HS-5 (cell line): ENCODE results near the gene KRT9.
"Not testable (repeated sequence)": the region's sequence is repeated elsewhere in the genome, so short reads cannot be mapped to it uniquely, and the experiment has no call there.

ENCODE experiments used
- DNase-seq: peaks from one replicate; pipeline ENCODE4 v3.0.0-alpha.2; 2012; ENCODE audit warnings: low read depth

The KRT9 gene

DNA sequence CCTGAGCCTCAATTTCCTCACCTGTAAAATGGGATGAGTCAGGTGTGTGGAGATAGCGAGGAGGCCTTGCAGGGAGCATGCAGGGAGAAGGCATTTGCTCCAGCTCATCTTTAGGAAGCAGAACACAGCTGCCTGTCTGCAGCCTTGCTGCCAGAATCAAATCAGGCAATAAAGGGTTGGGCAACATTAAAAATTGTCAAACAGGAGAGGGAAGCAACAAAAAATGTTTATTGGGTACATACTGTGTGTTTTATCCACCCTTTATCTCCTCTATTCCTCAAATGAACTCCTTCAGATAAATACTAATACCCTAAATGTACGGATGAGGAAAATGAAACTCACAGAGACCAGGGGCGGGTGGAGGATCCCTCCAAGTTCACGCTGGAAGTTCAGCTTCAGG is 28.5 kb upstream of the KRT9 start:
- DNase-seq, result no peak

DNA sequence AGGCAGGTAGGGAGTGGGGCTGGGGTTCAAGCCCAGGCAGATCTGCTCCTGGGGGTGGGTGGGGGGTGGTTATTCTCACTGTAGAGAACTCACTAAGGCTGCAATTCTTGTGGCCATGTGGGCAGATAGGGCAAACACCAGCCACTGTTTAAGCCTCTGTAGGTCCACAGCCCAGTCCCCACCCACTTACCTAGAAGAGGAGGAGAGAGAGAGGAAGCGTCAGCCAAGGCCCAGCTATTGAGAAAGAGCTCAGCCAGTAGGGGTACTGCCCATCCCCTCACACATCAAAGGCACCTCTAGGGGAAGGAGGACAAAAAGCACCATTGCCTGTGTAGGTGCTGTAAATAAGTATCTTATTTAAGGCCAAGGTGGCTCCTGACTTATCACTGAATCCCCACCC is 27.8 kb upstream of the KRT9 start:
- DNase-seq, result no peak

DNA sequence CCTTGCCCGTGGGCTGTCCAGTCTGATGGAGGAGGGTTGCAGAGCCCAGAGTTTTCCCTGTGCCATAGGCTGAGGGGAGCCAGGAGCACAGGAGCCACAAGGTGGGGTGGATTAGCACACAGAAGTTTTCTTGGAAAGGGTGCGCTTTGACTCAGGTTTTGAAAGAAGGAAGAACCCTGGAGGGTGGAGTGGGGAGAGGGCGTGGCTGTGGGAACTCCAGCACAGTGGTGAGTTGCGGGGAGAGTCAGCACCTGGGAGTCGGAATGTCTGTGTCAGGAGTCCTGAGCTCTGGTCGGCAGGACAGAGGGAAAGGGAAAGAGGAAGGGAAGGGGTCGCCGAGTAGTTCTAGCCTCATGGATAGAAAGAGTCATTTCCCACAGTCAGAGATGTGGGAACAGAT is 23.7 kb upstream of the KRT9 start:
- no peak for DNase-seq

DNA sequence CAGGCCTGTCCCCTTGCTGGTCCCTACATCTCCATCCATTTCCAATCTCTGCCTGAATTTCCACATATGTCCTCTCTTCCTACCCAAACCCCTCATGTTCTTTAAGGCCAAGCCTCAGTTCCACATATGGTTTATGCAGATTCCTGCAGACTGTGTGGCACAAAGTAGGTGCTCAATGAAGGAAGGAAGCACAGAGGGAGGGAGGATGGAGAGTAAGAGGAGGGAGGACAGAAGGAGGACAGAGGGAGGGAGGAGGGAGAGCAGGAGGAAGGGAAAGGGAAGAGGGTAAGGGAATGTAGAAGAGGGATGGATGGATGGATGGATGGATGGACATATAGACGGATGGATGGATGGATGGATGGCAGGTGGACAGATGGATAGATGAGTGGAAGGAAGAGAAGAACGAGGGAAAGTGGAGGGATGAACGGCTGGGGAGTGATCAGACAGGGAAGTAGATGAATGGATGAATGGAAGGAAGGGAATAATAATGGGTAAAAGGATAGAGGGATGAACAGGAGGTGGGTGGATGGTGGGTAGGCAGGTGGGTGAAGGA is 22.6 kb upstream of the KRT9 start:
- no peak for DNase-seq

DNA sequence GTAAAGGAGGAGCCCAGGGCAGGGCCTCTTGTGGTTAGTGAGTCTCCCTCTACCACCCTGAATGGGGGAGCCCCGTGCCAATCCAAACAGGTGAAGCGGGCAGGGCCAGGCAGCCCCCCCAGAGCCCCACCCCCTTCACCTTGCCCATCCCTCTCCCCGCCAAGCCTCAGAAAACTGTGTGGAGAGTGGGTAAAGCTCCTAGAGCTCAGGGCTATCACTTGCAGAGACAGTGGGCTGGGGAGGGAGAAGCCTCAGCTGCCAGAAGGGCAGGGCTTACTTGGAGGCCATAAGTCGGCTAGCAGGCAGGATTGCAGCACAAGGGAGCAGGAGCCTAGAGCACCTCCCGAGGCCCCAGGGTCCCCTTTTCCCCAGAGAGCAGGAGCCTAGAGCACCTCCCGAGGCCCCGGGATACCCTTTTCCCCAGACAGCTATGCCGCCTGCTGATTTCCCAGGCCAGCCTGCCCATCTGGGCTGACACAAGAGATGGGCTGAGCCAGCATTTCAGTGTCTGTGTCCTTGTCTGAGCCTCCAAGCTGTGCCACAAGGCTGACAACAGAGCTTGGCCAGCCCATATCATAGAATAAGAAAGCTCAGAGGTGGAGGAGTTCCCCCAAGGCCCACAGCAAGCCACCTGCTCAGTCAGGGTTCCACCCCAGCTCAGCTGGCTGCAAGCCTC is 21.6 kb upstream of the KRT9 start:
- DNase-seq, result no peak

DNA sequence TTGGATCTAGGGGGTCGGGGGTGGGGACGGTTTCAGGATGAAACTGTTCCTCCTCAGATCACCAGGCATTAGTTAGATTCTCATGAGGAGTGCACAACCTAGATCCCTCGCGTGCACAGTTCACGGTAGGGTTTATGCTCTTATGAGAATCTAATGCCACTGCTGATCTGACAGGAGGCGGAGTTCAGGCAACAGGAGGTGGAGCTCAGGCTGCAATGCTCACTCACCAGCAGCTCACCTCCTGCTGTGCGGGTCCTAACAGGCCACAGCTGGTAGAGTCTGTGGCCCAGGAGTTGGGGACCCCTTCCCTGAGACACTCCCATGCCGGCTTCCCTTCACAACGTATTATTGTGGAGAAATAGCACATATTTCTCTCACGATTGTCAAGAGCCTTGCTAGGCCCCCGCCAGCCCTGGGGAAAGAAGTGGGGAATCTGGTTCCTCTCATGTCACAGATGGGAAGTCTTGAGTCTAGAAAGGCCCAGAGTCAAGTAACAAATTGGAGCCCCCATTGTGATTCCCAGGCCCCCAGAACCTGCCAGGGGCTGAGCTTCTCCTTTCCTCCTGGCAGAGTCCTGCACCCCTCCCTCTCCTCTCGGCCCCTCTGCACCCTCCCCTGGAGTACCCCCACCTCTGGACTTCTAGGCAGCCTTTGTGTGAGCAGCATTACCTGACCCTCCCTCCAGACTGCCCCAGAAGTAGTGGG is 20.9 kb upstream of the KRT9 start:
- no peak for DNase-seq

DNA sequence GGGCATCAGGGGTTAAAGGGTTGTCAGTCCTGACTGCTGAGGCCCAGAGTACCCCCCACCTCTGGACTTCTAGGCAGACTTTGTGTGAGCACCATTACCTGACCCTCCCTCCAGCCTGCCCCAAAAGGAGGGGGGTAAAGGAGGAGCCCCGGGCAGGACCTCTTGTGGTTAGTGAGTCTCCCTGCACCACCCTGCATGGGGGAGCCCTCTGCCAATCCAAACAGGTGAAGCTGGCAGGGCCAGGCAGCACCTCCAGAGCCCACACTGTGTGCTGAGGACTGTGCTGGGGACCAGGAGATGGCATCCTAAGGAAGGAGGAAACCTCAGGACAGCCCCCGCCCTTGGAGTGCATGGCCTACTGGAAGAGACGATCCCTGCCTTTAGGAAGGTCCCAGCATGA is 17.4 kb upstream of the KRT9 start:
- DNase-seq, result no peak

DNA sequence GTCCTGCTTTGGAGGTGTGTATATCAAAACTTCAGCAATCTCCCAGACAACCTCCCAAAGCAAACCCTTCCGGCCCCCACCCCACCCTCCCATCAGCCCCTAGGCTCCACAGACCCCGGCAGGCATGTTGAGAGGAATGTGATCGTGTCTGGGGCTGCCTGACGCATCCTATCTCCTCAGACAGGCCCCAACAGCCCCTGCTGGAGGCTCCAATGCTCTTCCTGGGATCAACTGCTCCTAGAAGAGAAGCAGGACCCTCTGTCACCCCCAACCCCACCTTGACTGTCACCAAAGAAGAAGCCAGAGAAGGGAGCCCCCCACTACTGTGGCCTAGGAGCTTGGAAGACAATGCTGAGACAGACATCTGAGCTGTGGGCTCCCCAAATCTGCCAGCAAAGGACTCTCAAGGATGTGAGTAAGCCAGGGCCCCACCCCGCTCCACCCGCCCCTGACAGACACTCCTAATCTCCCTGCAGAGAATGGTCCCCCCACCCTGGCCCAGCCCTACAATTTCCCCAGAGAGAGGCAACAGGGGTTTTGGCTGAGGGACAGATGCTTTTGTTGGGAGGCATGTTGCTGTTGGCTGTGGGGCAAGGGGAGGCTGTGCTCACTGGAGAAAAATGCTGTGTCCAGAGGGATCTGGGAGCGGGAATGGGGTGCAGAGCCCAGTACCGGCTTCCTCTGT is 16.4 kb upstream of the KRT9 start:
- no peak for DNase-seq

DNA sequence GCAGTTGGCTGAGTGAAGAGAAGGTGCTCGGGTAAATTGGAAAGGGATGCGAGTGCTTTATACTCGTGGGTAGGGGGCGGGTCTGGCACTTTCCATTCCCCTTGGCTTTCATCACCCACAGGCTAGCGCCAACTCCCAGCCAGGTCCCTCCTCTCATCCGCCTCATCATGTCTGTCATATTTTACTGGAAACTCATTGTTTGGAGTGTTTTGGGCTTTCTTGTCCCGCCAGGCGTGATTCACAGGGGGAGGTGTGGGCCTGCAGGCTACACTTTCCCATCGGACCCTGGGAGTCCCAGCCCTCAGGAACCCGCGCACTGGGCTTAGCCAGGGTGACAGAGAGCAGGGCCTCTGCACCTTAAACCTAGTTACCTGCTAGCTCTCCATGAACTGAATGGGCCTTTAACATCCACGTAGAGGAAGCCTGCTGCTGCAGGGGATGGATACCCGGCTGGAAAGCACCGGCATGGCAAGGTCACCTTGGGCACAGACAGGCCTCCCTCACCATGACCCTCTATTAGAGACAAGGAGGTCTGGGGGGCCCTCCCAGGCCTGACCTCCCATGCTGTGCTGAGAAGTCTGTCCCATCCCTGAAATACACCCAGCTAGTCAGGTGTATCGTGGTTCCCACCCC is 15.1 kb upstream of the KRT9 start, which contains the start of gene KRT14:
Gene KRT14 (minus strand): TSS at position 33 of the 633 bp plus-strand sequence. CDS start 61 bp downstream, outside the sequence.
- DNase-seq, result no peak

DNA sequence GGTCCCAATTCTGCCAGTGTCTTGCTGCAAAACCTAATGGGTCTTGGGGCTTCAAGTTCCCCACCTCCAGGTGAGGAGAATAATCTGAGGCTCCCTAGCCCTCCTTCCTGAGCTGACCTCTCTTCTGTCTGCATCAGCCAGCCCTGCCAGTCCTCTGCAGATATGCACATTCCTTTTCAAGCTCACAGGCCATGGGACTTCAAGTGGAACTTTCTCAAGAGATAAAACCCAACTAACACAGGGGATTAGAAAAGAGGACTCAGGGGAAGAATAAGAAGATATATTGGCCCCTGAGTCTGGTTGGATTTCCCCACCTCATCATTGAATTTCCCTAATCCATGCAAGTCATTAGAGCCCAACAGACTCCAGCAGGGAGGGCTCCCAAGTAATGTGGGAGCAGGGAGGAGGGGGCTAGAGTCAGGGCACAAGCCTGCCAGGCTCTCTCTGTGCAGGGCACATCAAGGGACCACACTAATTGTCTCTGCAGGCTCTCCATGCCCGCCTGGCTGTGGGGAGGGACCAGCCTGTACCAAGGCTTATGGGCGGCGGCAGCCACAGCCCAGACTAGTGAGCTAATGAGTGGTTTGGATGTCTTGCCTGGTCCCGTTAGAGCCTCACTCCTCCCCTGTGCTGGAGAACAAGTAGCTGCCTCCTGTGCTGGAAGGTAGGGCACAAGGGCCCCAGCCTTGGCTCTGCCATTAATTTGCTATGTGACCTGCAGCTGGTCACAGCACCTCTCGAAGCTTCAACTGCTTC is 13.6 kb upstream of the KRT9 start:
- no peak for DNase-seq

DNA sequence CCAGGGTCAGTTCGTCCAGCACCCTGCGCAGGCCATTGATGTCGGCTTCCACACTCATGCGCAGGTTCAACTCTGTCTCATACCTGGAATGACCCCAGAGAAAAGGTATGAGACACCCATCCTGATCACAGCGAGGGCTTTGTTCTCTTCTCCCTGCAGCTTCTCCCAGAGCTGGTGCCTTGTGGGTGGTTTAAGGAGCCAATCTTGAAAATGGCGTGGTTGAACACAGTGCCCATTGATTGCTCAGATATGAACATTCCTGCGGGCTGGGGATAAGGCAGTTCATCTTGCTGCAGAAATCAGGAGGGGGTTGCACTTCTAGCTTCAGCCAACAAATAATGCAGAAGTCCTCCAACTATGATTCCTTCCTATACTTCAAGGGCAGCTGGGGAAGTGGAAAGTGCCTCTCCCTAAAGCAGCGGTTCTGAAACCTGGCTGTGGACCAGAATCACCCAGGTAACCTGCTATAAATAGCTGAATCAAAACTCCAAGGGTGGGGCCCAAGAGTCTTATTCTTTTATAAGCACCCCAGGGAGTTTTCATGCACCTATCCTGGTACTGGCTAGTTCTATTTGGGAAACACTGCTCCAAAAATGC is 12.6 kb upstream of the KRT9 start:
- DNase-seq, result not testable (repeated sequence)

DNA sequence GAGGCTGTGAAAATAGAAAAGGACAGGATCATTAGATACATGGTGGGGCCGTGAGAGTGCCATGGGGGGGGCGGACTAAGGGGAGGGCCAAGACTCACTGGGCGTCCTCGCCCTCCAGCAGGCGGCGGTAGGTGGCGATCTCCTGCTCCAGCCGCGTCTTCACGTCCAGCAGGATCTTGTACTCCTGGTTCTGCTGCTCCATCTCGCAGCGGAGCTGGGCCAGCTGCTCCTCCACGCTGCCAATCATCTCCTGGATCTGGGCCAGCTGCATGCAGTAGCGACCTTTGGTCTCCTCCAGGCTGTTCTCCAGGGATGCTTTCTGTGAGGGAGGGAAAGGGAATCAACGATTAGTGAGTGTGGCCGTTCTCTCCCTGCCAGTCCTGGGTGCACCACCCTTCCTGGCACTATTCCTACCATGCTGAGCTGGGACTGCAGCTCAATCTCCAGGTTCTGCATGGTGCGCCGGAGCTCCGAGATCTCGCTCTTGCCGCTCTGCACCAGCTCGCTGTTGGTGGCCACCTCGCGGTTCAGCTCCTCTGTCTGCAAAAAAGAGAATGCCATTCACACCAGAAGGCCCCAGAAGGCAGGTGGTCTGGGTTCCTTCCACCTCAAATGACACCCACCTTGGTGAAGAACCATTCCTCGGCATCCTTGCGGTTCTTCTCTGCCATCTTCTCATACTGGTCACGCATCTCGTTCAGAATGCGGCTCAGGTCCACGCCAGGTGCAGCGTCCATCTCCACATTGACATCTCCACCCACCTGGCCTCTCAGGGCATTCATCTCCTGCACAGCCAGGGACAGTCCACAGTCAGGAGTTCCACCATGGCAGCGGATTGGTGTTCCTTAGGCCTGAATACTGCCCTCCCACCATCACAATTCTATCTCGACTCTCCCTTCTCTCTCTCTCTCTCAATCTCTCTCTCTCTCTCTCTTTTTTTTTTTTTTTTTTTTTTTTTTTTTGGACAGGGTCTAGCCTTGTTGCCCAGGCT is 11.6 kb upstream of the KRT9 start:
- no peak for DNase-seq

DNA sequence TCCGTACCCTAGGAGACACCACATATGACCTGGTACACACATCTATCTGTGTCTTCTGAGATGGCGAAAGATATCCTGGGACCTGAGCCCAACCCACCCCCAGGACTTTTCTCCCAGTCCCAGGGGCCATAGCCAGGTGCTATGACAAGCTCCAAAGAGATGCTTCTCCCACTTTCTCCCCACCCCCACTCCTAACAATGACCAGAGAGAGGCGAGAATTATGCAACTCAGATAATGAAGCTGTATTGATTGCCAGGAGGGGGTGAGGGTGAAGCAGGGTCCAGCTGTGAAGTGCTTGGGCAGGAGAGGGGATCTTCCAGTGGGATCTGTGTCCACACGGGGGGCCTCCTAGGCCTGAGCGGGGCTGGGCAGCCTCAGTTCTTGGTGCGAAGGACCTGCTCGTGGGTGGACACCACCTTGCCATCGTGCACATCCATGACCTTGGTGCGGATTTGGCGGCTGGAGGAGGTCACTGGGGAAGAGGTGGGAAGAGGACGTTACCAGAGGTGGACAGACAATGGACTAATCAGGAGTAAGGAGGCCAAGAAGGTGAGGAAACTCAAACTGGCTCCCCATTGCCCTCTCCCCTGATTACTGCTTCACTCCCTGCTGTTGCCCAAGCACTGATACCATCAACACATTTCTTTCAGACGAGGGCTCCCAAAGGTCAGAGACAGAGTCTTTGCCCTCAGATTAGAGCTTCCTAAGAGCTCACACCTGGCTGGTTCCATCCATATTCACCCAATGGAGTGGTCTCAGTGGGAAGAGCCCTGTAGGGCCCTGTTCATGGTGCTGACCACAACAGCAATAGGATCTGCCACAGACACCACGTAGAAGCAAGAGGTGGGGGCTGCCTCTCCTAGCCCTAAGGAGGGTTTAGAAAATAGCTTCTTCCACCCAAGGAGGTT is 10.5 kb upstream of the KRT9 start:
- not testable (repeated sequence) for DNase-seq

DNA sequence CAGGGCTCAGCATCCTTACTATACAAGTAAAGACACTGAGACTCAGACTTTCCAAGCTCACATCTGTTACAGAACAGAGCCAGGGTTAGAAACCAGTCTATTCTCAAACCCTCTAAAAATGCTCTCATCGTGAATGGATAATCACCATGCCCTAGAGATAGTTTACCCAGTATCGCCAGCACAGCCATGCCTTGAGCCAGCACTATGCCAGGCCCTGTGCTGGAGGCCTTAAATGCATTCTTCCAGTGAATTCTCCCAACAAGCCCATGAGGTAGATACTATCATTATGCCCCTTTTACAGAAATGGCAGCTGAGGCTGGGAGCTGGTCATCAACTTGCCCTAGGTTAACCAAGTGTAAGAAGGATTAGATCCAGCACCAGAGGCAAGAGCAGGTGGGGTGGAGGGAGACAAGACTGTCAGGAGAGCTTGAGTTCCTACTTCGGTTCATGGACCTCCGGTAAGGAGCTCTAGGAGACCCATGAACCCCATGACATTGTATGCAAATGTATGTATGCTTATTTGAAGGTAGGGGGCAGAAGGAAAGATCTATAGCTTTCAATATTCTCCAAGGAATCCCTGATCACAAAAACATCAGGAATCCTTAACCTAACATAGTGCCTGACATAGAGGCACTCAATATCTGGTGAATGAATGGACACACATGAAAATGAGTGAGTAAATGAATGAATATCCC is 9.7 kb upstream of the KRT9 start:
- no peak for DNase-seq

DNA sequence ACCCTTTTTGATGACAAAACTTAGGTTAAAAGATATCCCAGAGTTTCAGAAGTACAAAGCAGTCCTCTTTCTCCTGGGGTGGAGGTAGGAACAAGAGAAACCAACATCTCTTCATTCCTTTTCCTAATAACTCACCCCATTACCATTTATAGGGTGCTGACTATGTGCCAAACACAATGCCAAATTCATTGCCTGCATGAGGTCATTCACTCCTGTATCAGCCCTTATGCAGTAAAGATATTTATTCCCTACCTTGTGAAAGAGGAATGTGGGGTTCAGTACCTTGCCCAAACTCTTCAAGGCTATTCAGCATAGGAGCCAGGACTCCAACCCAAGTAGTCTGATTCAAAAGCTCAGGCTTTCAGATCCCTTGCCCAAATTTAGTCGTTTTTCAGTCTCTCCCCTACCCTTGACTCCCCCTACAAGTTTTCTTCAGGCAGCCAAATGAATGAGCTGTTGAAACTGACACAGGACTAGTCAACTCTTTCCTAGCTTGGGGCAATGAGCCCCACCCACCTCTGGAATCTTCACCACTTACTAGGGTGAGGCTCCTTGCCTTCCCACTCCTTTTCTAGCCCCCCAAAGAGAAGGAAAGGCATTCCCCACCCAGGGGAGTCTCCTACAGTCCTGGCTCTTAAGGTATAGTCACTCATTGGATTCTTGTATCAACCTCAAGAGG is 9.0 kb upstream of the KRT9 start:
- no peak for DNase-seq

DNA sequence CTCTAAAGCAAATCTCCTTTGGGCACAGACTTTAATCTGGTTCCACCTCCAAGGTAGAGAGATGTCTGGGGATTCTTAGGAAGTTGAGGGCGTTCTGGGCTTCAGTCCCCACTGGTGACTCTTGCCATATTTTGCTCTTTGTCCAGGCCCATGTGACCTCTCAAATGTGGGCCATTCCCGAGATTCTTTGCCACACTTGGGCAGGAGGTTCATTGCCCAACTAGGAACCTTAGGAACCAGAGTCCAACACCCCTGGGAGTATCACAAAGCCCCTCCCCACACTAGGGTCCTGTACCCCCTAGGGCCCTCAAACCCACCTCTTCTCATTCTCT is 8.4 kb upstream of the KRT9 start:
- no peak for DNase-seq

DNA sequence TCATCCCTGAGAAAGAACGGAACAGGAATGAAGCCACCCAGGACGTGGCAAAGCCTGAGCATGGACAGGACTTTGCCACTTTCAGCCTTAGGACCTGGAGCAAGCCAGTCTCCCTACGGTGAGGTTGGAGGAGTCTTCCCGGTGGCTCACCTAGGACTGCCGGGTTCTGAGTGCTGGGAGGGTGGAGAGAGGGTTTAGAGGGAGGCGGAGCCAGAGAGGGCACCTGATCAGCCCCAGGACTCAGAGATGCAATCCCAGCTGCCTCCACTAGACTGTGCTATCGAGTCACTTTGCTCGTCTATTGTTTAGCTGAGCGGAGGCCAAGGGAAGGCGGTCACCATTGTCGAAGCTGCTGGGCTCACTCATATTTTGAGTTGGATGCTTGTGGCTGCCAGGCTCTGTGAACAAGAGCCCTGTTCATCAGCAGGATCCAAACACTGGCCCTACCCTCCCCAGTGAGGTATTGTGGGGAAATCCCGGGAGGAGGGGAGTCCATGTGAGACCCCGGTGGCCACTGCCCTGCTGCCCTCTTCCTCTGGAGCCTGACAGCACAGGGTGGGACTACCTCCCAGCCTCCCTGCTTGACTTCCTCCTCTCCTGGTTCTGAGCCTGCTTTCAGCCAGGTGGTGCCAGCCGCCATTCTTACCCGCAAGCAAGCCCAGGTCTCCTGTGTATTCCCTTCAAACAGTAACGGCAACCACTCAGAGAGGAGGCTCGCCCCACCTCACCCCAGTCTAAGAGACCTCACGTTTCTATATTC is 7.8 kb upstream of the KRT9 start:
- no peak for DNase-seq
